HG03342 (cell line): ENCODE data around the gene SPATA18.
"Not testable (repeated sequence)": the region's sequence is repeated elsewhere in the genome, so short reads cannot be mapped to it uniquely, and the experiment has no call there.

Source experiments
- ATAC-seq: cut with Tn5 transposase; IDR thresholded peaks from one replicate; pipeline ENCODE4 v1.9.1; 2021; ENCODE audit warnings: mild to moderate bottlenecking, moderate library complexity; ENCODE audit not compliant: unreplicated experiment

Gene SPATA18

DNA sequence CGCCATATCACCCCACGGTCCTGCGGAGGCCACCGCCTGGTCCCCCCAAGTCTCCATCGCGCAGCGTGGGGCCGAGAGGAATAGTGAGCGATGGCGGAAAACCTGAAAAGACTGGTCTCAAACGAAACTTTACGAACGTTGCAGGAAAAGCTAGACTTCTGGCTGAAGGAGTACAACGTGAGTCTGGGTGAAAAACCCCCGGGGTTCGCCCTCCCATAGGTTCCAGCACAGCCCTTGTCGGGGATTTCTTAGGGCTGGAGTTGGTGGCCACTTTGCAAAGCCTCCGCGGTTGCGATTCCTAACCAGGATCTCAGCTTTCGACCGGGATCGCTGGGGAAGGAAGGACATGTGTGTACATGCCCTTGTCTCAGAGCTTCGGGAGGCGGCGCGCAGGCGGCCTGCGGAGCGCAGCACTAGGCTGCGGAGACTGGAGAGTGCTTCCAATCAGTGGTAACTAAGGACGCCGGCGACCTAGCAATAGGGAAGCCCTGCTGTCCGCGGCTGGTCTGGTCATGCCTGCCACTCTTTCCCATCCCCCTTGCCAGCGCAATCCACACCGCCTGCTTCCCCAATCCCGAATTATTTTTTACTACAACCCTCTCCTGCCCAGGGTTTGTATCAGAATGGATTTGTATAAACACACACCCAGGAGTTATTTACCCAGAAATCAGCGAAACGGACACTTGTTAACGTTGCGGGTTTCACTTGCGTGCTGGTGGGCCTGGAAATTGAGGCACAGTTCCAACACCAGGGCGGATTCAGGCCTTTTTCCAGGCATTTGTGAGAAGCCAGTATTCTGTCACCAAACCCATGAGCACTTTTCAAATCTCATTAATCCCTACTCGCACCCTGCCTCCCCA, 741 bp downstream of the SPATA18 start:
- ATAC-seq, result peak; percentile 57

DNA sequence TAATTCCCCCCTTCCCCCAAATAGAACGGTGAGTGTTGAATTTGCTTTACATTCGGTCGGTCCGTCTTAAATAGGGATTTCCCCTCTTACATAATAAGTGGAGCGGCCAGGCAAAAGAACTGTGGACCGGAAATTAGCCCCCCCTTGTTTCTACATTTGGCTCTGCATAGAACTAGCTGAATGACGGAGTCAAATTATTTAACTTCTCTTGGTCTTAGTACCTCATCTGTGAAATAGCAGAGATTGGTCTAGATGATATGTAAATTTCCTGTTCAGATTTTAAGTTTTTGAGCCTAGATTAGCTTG, 1.3 kb downstream of the SPATA18 start:
- peak; percentile 75 for ATAC-seq

DNA sequence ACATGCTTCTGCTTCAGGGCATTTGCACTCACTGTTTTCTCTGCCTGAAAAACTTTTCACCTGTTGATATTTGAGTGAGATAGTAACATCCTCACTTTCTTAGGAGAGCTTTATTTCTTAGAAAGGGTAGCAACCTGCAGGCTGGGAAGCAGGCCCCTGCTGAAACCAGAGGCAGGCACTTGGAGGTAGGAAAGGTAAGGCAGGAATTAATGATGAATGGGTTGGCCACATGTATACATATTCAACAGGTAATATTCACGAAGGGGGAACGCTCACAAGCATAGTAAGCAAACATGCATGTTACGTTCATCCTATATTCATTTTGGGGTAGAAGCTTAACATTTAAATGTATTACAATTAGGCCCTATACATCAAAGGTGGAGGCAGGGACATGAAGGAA, 3.1 kb downstream of the SPATA18 start:
- no peak for ATAC-seq

DNA sequence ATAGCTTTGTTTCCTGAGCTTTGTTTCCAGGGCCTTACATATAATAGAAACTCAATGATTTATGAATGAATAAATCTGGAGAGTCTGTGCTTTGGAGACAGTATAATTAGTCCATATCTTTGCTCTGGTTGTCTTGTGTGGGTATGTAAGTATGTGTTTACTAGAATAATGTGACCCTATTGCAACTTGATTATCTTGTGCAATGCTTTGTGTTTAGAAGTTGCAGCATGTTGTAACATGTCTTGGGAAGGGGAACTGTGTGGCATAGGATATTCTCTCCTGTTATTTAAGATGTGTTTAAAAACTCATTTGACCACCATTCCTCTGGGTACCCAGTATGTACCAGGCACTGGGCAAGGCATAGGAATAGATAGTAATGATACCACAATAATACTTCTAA, 6.1 kb downstream of the SPATA18 start:
- no peak for ATAC-seq

DNA sequence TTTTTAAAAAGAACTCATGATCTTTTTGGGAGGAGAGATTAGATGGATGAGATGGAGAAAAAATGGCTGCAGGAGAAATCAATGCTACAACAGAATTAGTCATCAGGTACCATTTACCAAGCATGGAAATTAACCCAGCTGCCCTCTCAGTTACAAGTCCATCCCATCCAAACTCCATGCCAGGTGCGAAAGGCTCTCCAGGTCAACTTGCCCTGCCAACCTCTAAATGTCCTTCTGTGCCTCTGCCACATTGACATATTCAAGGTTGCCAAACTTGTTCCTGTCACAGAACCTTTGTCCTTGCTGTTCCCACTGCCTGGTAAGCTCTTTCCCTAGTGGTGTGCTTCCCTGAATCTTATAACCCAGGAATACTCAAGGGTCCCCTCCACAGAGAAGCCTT, 7.2 kb downstream of the SPATA18 start:
- no peak for ATAC-seq

DNA sequence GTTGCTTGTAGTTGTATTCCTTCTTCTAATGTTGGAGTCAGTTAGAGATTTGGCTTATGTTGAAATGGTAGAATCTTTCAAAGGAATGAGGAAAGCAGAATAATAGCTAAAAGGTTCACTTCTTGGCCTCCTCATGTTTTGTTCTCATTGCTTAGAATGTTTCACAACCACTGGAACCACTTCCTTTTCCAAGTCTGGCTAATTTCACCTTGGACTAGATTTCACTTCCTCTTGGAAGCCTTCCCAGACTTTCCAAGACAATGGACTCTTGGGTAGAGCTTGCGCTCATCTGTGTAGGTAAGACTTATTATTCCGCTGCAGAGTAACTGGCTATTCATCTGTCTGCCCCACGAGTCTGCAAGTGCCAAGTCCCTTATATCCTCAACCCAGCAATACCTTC, 8.3 kb downstream of the SPATA18 start:
- no peak for ATAC-seq

DNA sequence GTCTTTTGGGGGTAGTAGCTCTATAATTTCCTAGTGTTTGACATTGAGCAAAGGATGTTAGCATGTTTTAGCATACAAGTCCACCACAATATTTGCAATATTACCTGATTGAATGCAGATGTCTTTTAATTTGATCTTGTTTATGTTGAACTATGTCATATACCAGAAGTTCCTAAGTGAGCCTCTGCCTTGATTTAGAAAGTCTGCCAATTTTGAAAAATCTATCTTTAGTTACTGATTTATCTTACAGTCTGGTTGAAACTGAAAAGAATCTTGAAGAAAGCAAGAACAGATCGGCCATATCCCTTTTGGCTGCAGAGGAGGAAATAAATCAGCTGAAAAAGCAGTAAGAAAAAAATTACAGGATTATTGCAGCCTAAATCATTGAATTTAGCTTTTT, 18.5 kb downstream of the SPATA18 start:
- ATAC-seq, result no peak

DNA sequence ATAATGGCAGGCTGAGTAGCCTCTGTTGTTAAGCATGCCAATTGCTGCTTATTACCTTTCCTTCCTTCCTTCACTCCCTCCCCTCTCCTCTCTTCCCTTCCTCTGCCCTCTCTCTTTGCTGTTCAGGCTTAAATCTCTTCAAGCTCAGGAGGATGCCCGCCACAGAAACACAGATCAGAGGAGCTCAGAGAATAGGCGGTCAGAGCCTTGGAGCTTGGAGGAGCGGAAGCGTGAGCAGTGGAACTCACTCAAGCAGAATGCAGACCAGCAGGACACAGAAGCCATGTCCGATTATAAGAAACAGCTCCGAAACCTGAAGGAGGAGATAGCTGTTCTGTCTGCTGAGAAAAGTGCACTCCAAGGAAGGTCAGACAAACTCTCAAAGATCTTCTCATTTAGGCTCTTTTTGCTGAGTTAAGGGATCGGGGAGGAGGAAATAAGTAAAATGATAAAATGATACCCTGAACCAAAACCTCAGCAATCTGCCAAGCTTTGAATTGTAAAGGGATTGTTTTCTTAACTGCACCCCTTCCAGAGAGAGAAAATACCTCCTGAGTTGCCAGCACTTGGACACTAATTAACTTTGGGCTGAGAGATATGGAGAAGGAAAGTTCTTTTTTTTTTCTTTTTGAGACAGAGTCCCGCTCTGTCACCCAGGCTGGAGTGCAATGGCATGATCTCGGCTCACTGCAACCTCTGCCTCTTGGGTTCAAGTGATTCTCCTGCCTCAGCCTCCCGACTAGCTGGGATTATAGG, 20.9 kb downstream of the SPATA18 start:
- ATAC-seq, result no peak

DNA sequence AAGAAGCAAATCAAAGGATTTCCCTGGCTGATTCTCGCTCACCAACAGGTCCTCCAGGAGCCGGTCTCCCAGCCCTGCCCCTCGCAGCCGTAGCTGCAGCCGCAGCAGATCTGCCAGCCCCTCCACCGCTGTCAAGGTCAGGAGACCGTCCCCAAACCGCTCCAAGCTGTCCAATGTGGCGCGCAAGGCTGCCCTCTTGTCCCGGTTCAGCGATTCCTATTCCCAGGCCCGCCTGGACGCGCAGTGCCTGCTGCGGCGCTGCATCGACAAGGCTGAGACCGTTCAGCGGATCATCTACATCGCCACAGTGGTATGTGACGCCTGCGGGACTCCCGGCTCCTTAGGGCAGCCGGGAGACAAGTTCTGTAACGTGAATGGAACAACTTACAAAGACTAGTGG, 25.6 kb downstream of the SPATA18 start:
- ATAC-seq, result no peak

DNA sequence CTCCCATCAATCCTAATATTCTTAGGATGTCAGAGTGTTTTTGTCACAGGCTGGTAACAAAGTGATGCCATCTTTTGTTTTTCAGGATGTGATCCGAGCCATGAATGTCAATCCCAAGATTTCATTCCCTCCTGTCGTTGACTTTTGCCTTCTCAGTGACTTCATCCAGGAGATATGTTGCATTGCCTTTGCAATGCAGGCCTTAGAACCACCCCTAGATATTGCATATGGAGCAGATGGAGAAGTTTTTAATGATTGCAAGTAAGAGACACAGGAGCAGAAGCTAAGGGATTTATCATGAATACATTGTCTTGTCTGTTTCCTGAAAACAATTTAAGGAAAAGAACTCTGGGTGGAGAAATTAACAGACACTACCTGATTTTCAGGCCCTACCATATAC, 28.6 kb downstream of the SPATA18 start:
- no peak for ATAC-seq

DNA sequence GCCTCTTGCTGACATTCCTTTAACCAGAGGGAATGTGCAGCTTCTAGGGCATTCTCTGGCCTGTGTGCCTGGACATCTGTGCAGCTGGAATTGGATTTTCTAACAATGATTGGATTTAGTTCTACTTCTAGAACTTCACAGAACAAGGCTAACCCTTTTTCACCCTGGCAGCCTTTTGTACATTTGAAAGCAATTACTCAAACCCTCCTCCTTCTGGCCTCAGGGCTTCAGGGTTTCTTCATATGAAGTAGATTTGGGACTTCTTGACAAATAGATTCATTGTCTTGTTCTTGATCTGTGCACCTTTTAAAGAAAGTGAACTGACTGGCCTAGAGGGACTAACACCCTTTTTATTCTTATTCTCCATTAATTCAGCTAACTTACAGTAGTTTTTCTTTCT, 30.1 kb downstream of the SPATA18 start:
- ATAC-seq, result no peak

DNA sequence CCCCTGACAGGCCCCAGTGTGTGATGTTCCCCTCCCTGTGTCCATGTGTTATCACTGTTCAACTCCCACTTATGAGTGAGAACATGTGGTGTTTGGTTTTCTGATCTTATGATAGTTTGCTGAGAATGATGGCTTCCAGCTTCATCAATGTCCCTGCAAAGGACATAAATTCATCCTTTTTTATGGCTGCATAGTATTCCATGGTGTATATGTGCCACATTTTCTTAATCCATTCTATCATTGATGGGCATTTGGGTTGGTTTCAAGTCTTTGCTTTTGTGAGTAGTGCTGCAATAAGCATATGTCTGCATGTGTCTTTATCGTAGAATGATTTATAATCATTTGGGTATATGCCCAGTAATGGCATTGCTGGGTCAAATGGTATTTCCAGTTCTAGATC, 35.3 kb downstream of the SPATA18 start:
- ATAC-seq, result not testable (repeated sequence)

DNA sequence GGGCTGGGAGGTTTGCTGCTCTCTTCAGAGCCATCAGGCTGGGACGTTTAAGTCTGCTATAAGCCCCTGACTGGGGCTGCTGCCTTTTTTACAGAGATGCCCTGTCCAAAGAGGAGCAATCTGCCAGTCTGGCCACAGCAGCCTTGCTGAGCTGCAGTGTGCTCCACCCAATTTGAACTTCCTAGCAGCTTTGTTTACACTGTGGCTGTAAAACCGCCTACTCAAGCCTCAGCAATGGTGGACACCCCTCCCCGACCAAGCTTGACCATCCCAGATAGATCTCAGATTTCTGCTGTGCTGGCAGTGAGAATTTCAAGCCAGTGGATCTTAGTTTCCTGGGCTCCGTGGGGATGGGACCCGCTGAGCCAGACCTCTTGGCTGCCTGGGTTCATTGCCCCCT, 40.7 kb downstream of the SPATA18 start:
- no peak for ATAC-seq

DNA sequence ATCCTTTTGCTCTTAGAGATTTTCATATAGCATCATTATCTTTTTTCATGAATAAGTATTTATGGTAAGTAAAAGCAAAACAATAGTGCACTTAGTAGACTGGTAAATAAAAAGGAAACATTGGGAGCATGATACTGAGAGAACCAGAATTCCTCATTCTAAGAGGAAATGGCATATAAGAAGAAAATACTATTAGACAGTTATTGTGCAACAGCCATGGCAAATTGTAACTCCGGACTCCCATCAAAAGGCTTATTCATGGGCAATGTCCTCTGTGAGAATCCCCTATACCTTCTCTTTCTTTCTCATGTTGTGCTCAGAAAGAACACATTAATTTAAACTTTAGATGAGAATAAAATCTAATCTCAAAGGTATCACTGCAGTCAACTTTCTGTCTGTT, 42.4 kb downstream of the SPATA18 start:
- no peak for ATAC-seq

DNA sequence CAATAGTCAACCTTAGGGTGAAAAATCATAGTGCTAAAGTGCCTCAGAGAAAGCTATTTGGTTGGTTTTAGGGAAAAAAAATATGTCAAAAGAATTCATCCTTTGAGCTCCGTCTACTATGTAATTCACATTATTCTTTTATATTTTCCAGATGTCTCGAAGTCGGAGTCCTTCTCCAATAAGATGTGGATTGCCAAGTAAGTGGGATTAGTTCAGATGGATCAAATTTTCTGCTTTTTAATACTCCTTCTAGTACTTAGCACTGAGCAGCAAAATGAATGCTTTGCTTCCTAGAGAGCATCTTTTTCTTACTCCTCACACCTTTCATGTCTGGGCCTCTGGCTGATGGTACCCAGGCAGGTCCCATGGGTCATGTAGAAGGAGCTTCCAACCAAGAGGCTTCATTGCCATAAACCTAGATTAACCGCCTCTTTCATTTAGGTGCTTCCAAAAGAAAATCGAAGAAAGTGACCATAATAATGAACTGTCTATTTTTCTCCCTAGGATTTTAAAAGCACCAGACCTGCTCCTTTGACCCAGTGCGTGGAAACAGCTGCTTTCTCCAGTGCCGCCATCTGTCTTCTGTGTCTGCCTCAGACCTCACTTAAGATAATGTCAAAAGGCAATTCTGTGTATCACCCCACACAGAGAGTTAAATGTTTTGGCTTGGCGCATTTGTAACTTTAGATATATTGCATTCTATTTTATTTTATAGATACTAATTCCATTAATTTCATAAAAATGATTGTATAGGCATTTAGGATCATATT, 43.5 kb downstream of the SPATA18 start:
- ATAC-seq, result no peak

DNA sequence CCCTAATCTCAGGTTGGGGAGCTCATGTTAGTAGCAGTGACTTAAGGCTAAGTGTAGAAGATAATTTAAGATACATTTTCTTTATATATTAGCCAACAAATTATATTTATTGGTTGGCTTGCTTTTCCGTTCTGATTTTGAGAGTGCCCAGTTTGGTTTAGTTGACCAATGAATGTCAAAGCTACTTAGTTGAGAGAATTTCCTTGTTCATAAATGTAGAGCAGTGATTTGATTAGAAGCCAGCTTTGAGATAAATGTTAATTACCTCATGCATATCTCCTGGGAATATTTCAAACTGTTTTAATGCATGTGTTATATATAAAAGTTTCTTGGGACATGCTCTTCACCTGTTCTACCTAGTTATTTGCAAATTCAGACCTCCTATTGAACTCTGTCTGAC, 44.3 kb downstream of the SPATA18 start:
- no peak for ATAC-seq

DNA sequence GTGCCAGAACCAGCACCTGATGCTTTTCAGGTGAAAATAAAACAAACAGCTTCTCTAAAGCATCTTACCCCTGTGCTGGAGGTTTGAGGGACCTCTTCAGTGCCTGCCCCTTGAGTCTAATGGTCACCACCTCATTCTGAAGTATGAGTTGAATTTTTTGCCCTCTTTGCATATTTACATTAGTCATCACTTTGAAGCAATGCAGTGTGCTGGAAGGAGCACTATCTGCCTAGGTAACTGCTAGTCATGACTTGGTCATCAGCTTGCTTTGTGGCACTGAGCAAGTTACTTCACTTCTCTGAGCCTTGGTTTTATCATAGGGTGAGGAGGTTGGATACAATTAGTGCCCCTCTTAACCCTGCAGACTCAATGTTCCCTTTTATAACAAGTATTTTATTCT, 44.9 kb downstream of the SPATA18 start:
- no peak for ATAC-seq

DNA sequence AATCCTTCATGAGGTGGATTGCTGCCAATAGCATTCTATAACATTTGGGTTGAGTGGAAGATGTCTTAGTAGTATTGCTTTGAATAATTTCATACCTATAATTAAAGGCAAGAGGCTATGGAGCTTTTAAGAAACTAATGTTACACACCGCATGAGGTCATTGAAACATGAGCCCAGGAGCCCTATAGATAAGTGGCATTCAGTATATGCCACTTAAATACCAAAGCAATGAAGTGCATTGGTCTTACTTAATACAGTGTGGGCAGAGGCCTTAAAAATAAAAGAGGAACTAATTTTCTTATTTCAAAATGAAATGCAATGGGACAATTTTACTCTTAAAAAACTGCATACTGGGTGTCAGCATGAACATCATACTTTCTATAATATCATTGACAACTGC, 47.5 kb downstream of the SPATA18 start:
- no peak for ATAC-seq

DNA sequence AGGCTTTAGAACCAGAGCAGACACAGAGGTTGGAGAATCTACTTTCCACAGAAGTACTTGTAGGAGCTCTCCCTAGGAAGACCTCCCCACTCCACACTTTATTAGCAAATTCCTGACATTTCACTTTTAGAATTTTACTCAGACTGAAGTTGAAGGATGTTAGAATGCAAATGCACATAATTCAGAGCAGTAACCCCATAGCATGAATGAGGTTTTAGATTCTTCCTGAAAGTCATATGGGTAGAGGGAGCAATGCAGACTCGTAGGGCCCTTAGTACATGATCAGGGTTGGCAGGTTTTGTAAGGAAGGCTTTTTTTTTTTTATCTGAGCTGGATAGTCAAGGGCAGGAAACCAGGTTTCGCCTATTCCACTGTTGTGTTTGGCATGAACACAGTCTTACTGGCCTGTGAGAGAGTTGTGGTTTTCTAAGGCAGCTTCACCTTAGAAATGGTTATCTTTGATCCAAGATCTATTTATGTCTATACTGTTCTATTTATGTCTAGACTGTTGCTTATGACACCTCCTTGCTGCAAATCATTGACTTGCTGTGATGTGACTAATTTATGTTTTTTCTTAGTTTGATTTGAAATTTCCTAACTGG, 48.9 kb downstream of the SPATA18 start:
- ATAC-seq, result peak; percentile 81

DNA sequence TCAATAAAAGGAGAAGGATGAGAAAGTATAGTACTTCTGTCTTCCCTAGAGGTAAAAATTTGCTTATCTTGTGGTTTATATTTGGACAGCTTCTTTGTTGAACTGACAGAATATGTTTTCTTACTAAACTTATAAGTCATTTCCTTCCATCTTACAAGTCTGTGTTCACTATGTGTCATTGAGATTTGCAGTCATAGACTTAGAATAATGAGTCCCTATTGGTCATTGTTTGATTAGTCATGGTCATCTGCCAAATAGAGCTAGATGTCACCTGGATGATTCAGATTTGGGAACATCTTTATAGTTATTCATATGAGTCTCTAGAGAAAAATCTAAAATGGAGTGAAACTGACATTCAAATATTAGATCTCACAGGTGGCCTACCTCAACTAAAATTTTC, 51.5 kb downstream of the SPATA18 start:
- ATAC-seq, result no peak

DNA sequence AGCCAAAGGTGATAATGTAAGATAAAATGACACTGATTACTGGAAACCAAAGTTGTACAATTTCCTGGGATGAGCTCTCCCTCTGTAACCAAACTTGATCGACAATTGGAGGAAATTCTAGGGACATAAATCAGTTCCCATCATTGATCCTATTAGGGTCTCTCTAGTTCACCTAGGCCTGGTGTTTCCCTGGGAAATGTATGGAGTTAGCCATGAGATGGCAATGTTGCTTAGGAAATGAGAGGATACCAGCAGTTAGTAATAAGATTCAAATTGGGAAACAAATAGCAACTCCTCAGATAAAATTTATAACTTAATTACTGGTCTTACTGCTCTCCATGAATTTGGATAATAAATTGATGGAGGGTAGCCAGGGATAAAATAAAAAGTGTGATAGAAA, 52.2 kb downstream of the SPATA18 start:
- ATAC-seq, result no peak
